Cardiac fibroblast (primary cell): ENCODE results near the gene SORL1-AS1.

Experiments
- DNase-seq, 2 donors: peaks; one replicate each; pipeline versions ENCODE4 v3.0.0 to v3.0.0-alpha.2; 2010; ENCODE audit warnings: low read depth in 2 of 2
- H3K4me3 ChIP-seq, 2 donors: replicated peaks in 1 of 2; 1 replicate in 1 of 2; 2 replicates in 1 of 2; pipeline ENCODE4 v1.5.1; 2011; ENCODE audit warnings: low read depth in 2 of 2, low read length in 2 of 2, mild to moderate bottlenecking in 2 of 2, moderate library complexity in 1 of 2
- CTCF ChIP-seq: IDR thresholded peaks from one replicate; pipeline ENCODE4 v1.5.1; 2011; ENCODE audit warnings: low read depth, mild to moderate bottlenecking, low read length, inconsistent platforms

SORL1-AS1 gene

GRCh38 chr11:121460941-121461514 lies 8.3 kb upstream of the SORL1-AS1 start:
- TF ChIP-seq CTCF: no peak
- no peak for DNase-seq
- no peak overlapping the region for H3K4me3 ChIP-seq

- DNase-seq: no peak
- no peak overlapping the region for H3K4me3 ChIP-seq
- no peak for TF ChIP-seq CTCF
These were observed 6.7 kb upstream of the SORL1-AS1 start for GRCh38 chr11:121459413-121460017.

- no peak overlapping the region for H3K4me3 ChIP-seq
- DNase-seq: no peak
- TF ChIP-seq CTCF: no peak
These were observed 5.8 kb upstream of the SORL1-AS1 start for GRCh38 chr11:121458551-121458950.

- no peak overlapping the region for H3K4me3 ChIP-seq
- no peak for DNase-seq
- TF ChIP-seq CTCF: no peak
These were observed 4.2 kb upstream of the SORL1-AS1 start for GRCh38 chr11:121456816-121457431.

- TF ChIP-seq CTCF: no peak
- DNase-seq: no peak
- H3K4me3 ChIP-seq: no peak overlapping the region
These were observed 3.4 kb upstream of the SORL1-AS1 start for GRCh38 chr11:121456151-121456550.

GRCh38 chr11:121455115-121455514 lies 2.3 kb upstream of the SORL1-AS1 start:
- no peak for DNase-seq
- H3K4me3 ChIP-seq: no peak overlapping the region
- TF ChIP-seq CTCF: no peak
